ENCODE results near the gene SELENOW.
"Not testable (repeated sequence)": the region's sequence is repeated elsewhere in the genome, so short reads cannot be mapped to it uniquely, and the experiment has no call there.

Gene SELENOW

GRCh38 chr19:47740866-47741519 is 37.5 kb upstream of the SELENOW start:
- DNase-seq (ENCODE audit: low read depth) = no peak
- TF ChIP-seq CTCF (conservative IDR thresholded peaks at IDR 0.05; ENCODE audit: low read length) = no peak
- no peak overlapping the region for H3K4me3 ChIP-seq (ENCODE audit: low read length)

GRCh38 chr19:47741544-47742140 is 36.9 kb upstream of the SELENOW start:
- no peak for DNase-seq (ENCODE audit: low read depth)
- H3K4me3 ChIP-seq (ENCODE audit: low read length) = no peak overlapping the region
- no peak for TF ChIP-seq CTCF (conservative IDR thresholded peaks at IDR 0.05; ENCODE audit: low read length)

- no peak for TF ChIP-seq CTCF (conservative IDR thresholded peaks at IDR 0.05; ENCODE audit: low read length)
- peak overlapping the region; percentile 46 for H3K4me3 ChIP-seq (ENCODE audit: low read length)
- no peak for DNase-seq (ENCODE audit: low read depth)
Measured at GRCh38 chr19:47742634-47743033, 35.9 kb upstream of the SELENOW start.

- peak within 1 kb of the TSS; percentile 75 for H3K4me3 ChIP-seq (ENCODE audit: low read length)
- TF ChIP-seq CTCF (conservative IDR thresholded peaks at IDR 0.05; ENCODE audit: low read length) = no peak
- peak; percentile 97 for DNase-seq (ENCODE audit: low read depth)
Measured at GRCh38 chr19:47745010-47745901, 33.2 kb upstream of the SELENOW start, which contains the start of gene NOP53. Gene NOP53, plus strand, starts transcription at chr19:47745546. Its CDS starts 14 bp downstream, at chr19:47745560.

- not testable (repeated sequence) for DNase-seq (ENCODE audit: low read depth)
- peak overlapping the region; percentile 75 for H3K4me3 ChIP-seq (ENCODE audit: low read length)
Measured at GRCh38 chr19:47746129-47746528, 32.4 kb upstream of the SELENOW start.

- no peak overlapping the region for H3K4me3 ChIP-seq (ENCODE audit: low read length)
- no peak for DNase-seq (ENCODE audit: low read depth)
- no peak for TF ChIP-seq CTCF (conservative IDR thresholded peaks at IDR 0.05; ENCODE audit: low read length)
Measured at GRCh38 chr19:47749326-47749725, 29.2 kb upstream of the SELENOW start.

- TF ChIP-seq CTCF (conservative IDR thresholded peaks at IDR 0.05; ENCODE audit: low read length) = no peak
- no peak overlapping the region for H3K4me3 ChIP-seq (ENCODE audit: low read length)
- DNase-seq (ENCODE audit: low read depth) = no peak
Measured at GRCh38 chr19:47750752-47751151, 27.8 kb upstream of the SELENOW start.

Data from AG10803 (cell line).